Trophoblast cell (in vitro differentiated cells and primary cell): ENCODE data around the gene ITSN2.

ENCODE experiments used
- DNase-seq, 2 donors: peaks; one replicate each; pipeline ENCODE4 v3.0.0-alpha.2; 2016
- H2AFZ ChIP-seq: 2 replicates; pipeline ENCODE4 v1.6.1; 2013; ENCODE audit warnings: low read length, moderate library complexity, mild to moderate bottlenecking; ENCODE audit not compliant: insufficient read depth, poor library complexity
- H2AK5ac ChIP-seq: 2 replicates; pipeline ENCODE4 v1.6.1; 2013; ENCODE audit warnings: mild to moderate bottlenecking, low read length
- H2BK120ac ChIP-seq: 2 replicates; pipeline ENCODE4 v1.6.1; 2013; ENCODE audit warnings: low read length, mild to moderate bottlenecking, moderate library complexity; ENCODE audit not compliant: insufficient read depth, poor library complexity
- H2BK12ac ChIP-seq: 2 replicates; pipeline ENCODE4 v1.6.1; 2013; ENCODE audit warnings: mild to moderate bottlenecking, low read length, moderate library complexity
- H2BK5ac ChIP-seq: 2 replicates; pipeline ENCODE4 v1.6.1; 2013; ENCODE audit warnings: low read length, low read depth, moderate library complexity, mild to moderate bottlenecking; ENCODE audit not compliant: poor library complexity
- H3K14ac ChIP-seq: 2 replicates; pipeline ENCODE4 v1.6.1; 2013; ENCODE audit warnings: mild to moderate bottlenecking, low read length
- H3K18ac ChIP-seq: 2 replicates; pipeline ENCODE4 v1.6.1; 2013; ENCODE audit warnings: mild to moderate bottlenecking, low read length
- H3K23ac ChIP-seq: 2 replicates; pipeline ENCODE4 v1.6.1; 2013; ENCODE audit warnings: low read length
- H3K27ac ChIP-seq: 2 replicates; pipeline ENCODE4 v1.5.1; 2013; ENCODE audit warnings: low read depth, mild to moderate bottlenecking, inconsistent platforms, low read length, moderate library complexity
- H3K27me3 ChIP-seq: 2 replicates; pipeline ENCODE4 v1.6.1; 2013; ENCODE audit warnings: inconsistent platforms, mild to moderate bottlenecking, low read length, moderate library complexity; ENCODE audit not compliant: insufficient read depth
- H3K36me3 ChIP-seq, 2 experiments: 1 replicate in 1 of 2; 2 replicates in 1 of 2; pipeline ENCODE4 v1.6.1; 2013; ENCODE audit warnings: low read length in 2 of 2, mild to moderate bottlenecking in 2 of 2, moderate library complexity in 1 of 2; ENCODE audit not compliant: insufficient read depth in 2 of 2, control insufficient read depth in 1 of 2
- H3K4ac ChIP-seq: 2 replicates; pipeline ENCODE4 v1.6.1; 2013; ENCODE audit warnings: low read depth, mild to moderate bottlenecking, low read length, moderate library complexity
- H3K4me1 ChIP-seq, 2 experiments: 1 replicate in 1 of 2; 2 replicates in 1 of 2; pipeline ENCODE4 v1.6.1; 2013; ENCODE audit warnings: low read length in 2 of 2, mild to moderate bottlenecking in 2 of 2, moderate library complexity in 1 of 2; ENCODE audit not compliant: insufficient read depth in 2 of 2, control insufficient read depth in 1 of 2
- H3K4me2 ChIP-seq: 2 replicates; pipeline ENCODE4 v1.6.1; 2013; ENCODE audit warnings: inconsistent platforms, mild to moderate bottlenecking, low read length, moderate library complexity
- H3K4me3 ChIP-seq: 2 replicates; pipeline ENCODE4 v1.5.1; 2013; ENCODE audit warnings: mild to moderate bottlenecking, low read depth, low read length, inconsistent platforms
- H3K79me1 ChIP-seq: one replicate; pipeline ENCODE4 v1.6.1; 2013; ENCODE audit warnings: low read length
- H3K79me2 ChIP-seq: 2 replicates; pipeline ENCODE4 v1.6.1; 2013; ENCODE audit warnings: low read length, mild to moderate bottlenecking; ENCODE audit not compliant: control insufficient read depth, insufficient read depth, poor library complexity
- H3K9ac ChIP-seq: 2 replicates; pipeline ENCODE4 v1.6.1; 2013; ENCODE audit warnings: mild to moderate bottlenecking, low read length
- H3K9me3 ChIP-seq: 2 replicates; pipeline ENCODE4 v1.6.1; 2013; ENCODE audit warnings: low read depth, mild to moderate bottlenecking, control low read depth, inconsistent platforms, low read length; ENCODE audit not compliant: insufficient read depth
- H4K12ac ChIP-seq: 2 replicates; pipeline ENCODE4 v1.6.1; 2013; ENCODE audit warnings: low read depth, mild to moderate bottlenecking, low read length, moderate library complexity
- H4K8ac ChIP-seq: 2 replicates; pipeline ENCODE4 v1.6.1; 2013; ENCODE audit warnings: low read depth, mild to moderate bottlenecking, low read length, moderate library complexity
- H4K91ac ChIP-seq: one replicate; pipeline ENCODE4 v1.6.1; 2013; ENCODE audit warnings: low read depth, mild to moderate bottlenecking, low read length, moderate library complexity
- WGBS: extraction: QIAGEN DNeasy Blood & Tissue Kit; methylation state at CpG from one replicate; pipeline ENCODE4 v1.1.7; 2013; ENCODE audit warnings: missing lambda C conversion rate; ENCODE audit not compliant: insufficient read length, insufficient coverage; ENCODE audit errors: extremely low coverage; 5-methylcytosine and 5-hydroxymethylcytosine counted together

The ITSN2 gene

DNA sequence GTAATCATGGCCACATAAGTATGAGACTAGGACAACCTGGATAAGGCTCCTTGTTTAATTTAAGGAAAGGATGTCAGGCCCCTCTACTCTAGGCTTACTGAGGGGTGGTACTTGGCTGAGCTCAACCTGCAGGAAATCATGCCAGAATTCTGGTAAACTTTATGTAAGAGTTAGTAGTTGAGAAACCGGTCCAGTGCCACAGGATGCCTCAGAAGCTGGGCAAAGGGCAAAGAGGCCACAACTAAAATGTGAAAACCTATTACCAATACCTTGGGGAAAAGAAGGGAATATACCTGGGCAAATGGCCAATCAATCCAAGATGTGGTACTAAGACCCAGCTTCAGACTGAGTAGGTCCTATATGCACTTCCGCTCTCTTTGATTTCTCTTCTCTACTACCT lies 86.7 kb downstream of the ITSN2 start:
- no peak overlapping the region for H2BK120ac ChIP-seq
- H4K8ac ChIP-seq = no peak overlapping the region
- H3K79me2 ChIP-seq = no peaks in the 10 kb centered on the region
- H3K79me1 ChIP-seq = no peaks in the 10 kb centered on the region
- WGBS = no CpG with 5 or more reads among the region's 2 CpGs
- no peak overlapping the region for H4K91ac ChIP-seq
- H3K4me2 ChIP-seq = no peak overlapping the region
- H2BK12ac ChIP-seq = no peak overlapping the region
- H3K23ac ChIP-seq = no peak overlapping the region
- H3K27me3 ChIP-seq = no peaks in the 10 kb centered on the region
- no peak overlapping the region for H3K14ac ChIP-seq
- no peak overlapping the region for H2BK5ac ChIP-seq
- no peak overlapping the region for H3K9ac ChIP-seq
- H3K4ac ChIP-seq = no peak overlapping the region
- H3K27ac ChIP-seq = no peak overlapping the region
- H3K9me3 ChIP-seq = no peaks in the 10 kb centered on the region
- no peak overlapping the region for H3K4me3 ChIP-seq
- no peak overlapping the region for H2AFZ ChIP-seq
- no peak overlapping the region for H3K18ac ChIP-seq
- peaks cover 3 to 4% of the 10 kb centered on the region in 2 experiments for H3K36me3 ChIP-seq
- no peak overlapping the region for H4K12ac ChIP-seq
- H3K4me1 ChIP-seq = no peaks in the 10 kb centered on the region
- peak in 1 of 2 donors; percentile 34 for DNase-seq
- H2AK5ac ChIP-seq = no peak overlapping the region

DNA sequence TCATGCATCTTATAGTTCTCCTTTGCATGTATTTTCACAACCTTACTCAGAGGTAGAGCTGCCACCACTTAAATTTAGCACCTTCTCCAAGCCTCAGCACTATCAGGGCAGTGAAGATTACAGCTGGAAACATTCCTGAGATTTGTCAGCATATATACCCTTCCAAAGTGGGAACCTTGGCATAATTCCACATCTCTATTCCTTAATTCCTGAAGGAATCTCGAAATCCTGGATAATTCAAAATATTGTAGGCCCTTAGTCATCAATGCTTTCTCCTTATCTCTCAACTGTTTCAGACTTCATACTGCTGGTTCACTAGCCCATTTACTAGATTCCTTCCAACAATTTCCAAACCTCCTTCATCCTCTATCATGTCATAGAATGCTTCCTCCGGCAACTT lies 87.4 kb downstream of the ITSN2 start:
- Histone ChIP-seq H2AFZ (no peak overlapping the region), H2BK120ac (no peak overlapping the region), H3K9ac (no peak overlapping the region), H3K79me1 (no peaks in the 10 kb centered on the region), H3K36me3 (peaks cover 3 to 4% of the 10 kb centered on the region in 2 experiments), H3K4me2 (no peak overlapping the region), H3K79me2 (no peaks in the 10 kb centered on the region), H4K12ac (no peak overlapping the region), H3K18ac (no peak overlapping the region), H3K4ac (no peak overlapping the region), H3K14ac (no peak overlapping the region), H2BK12ac (no peak overlapping the region), H4K8ac (no peak overlapping the region), H3K27ac (no peak overlapping the region), H2AK5ac (no peak overlapping the region), H4K91ac (no peak overlapping the region), H3K9me3 (no peaks in the 10 kb centered on the region), H3K4me3 (no peak overlapping the region), H3K4me1 (no peaks in the 10 kb centered on the region), H3K23ac (no peak overlapping the region), H2BK5ac (no peak overlapping the region), H3K27me3 (no peaks in the 10 kb centered on the region)
- no CpG with 5 or more reads among the region's 2 CpGs for whole genome bisulfite sequencing
- DNase-seq = peak; percentile 12 to 74

DNA sequence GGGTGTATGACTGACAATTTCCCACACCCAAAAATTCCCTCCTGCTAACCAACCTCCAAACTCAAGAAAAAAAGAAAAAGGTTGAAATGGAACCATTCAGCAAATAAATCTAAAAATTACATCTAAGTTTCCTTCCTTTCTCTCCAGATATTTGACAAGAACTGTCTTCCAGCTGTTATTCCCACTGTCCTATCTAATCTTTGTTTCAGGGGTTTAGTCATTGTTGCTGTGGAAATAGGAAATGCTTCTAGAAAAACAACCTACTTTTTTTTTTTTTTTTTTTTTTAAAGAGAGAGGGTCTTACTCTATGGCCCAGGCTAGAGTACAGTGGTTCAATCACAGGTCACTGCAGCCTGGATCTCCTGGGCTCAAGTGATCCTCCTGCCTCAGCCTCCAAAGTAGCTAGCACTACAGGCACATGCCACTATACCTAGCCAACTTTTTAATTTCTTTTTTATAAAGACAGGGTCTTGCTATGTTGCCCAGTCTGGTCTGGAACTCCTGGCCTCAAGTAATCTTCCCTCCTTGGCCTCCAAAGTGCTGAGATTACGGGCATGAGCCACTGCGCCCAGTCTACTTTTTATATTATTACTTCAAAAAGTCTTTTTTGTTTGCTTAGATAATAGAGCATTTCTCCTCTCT lies 88.1 kb downstream of the ITSN2 start:
- Histone ChIP-seq H4K8ac (no peak overlapping the region), H3K9me3 (no peaks in the 10 kb centered on the region), H3K79me2 (no peaks in the 10 kb centered on the region), H2BK120ac (no peak overlapping the region), H2AK5ac (no peak overlapping the region), H4K91ac (no peak overlapping the region), H4K12ac (no peak overlapping the region), H3K27me3 (no peaks in the 10 kb centered on the region), H2BK5ac (no peak overlapping the region), H3K27ac (no peak overlapping the region), H3K4me3 (no peak overlapping the region), H3K36me3 (peaks cover 4% of the 10 kb centered on the region in 2 experiments), H3K4ac (no peak overlapping the region), H3K23ac (no peak overlapping the region), H3K18ac (no peak overlapping the region), H3K4me2 (no peak overlapping the region), H3K79me1 (no peaks in the 10 kb centered on the region), H2BK12ac (no peak overlapping the region), H3K14ac (no peak overlapping the region), H2AFZ (no peak overlapping the region), H3K9ac (no peak overlapping the region), H3K4me1 (no peaks in the 10 kb centered on the region)
- no CpG with 5 or more reads among the region's 2 CpGs for WGBS
- DNase-seq = no peak

DNA sequence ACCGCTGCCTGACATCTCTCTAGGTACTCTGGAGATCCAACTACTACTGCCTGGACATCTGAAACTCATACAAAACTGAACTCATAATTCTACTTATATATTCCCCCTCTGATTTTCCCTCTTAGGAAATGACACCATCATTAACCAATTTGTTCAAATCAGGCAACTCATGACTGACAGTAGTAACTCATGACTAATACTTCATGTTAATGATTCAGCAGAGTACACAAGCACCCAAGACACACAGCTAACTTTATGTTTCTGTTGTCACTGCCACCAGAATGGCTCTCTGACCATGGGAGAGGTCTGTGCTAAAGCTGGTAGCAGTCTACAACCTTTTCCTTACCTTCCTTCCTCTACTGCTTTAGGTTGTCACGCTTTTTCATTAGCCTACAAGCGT lies 91.1 kb downstream of the ITSN2 start:
- no peak overlapping the region for H4K8ac ChIP-seq
- H3K79me1 ChIP-seq = no peaks in the 10 kb centered on the region
- H4K91ac ChIP-seq = no peak overlapping the region
- H3K4me2 ChIP-seq = no peak overlapping the region
- H2BK120ac ChIP-seq = no peak overlapping the region
- H3K27ac ChIP-seq = no peak overlapping the region
- no peak overlapping the region for H2BK5ac ChIP-seq
- H2BK12ac ChIP-seq = no peak overlapping the region
- H3K14ac ChIP-seq = no peak overlapping the region
- peaks cover 1 to 4% of the 10 kb centered on the region in 2 experiments for H3K36me3 ChIP-seq
- H3K23ac ChIP-seq = no peak overlapping the region
- H3K79me2 ChIP-seq = no peaks in the 10 kb centered on the region
- no peak overlapping the region for H3K4ac ChIP-seq
- H3K4me3 ChIP-seq = no peak overlapping the region
- H3K18ac ChIP-seq = no peak overlapping the region
- H3K4me1 ChIP-seq = no peaks in the 10 kb centered on the region
- H2AK5ac ChIP-seq = no peak overlapping the region
- no peak overlapping the region for H2AFZ ChIP-seq
- DNase-seq = no peak
- H3K9ac ChIP-seq = no peak overlapping the region
- WGBS = no CpG with 5 or more reads among the region's 3 CpGs
- no peaks in the 10 kb centered on the region for H3K27me3 ChIP-seq
- H4K12ac ChIP-seq = no peak overlapping the region
- no peaks in the 10 kb centered on the region for H3K9me3 ChIP-seq
